CD14-positive monocyte (primary cell): ENCODE data around the gene TBXAS1. TPM values are rescaled to one million over a fixed set of nuclear protein-coding genes. Genes with fewer than 3 reads are reported as not detected.

Source experiments
- DNase-seq, 3 donors: peaks; one replicate each; pipeline ENCODE4 v3.0.0-alpha.2; 2011 to 2022
- H2AFZ ChIP-seq: 2 replicates; pipeline ENCODE4 v1.6.0; 2012; ENCODE audit warnings: mild to moderate bottlenecking, low read depth, low read length, inconsistent platforms; ENCODE audit not compliant: insufficient read depth, poor library complexity, severe bottlenecking
- H3K27ac ChIP-seq, 2 donors: 1 replicate in 1 of 2; 2 replicates in 1 of 2; pipeline ENCODE4 v1.5.1; 2012 to 2013; ENCODE audit warnings: low read length in 2 of 2, control low read depth in 1 of 2, inconsistent platforms in 1 of 2, low read depth in 1 of 2, mild to moderate bottlenecking in 1 of 2
- H3K27me3 ChIP-seq, 2 donors: one replicate each; pipeline versions ENCODE4 v1.6.0 to v1.6.1; 2011 to 2013; ENCODE audit warnings: low read length in 2 of 2; ENCODE audit not compliant: control insufficient read depth in 2 of 2, insufficient read depth in 2 of 2
- H3K36me3 ChIP-seq, 2 donors: replicated peaks in 1 of 2; 1 replicate in 1 of 2; 2 replicates in 1 of 2; pipeline versions ENCODE4 v1.5.1 to v1.6.1; 2012 to 2013; ENCODE audit warnings: low read length in 2 of 2, control low read depth in 1 of 2, inconsistent platforms in 1 of 2, mild to moderate bottlenecking in 1 of 2; ENCODE audit not compliant: insufficient read depth in 2 of 2, control insufficient read depth in 1 of 2
- H3K4me1 ChIP-seq, 2 donors: 1 replicate in 1 of 2; 2 replicates in 1 of 2; pipeline versions ENCODE4 v1.5.1 to v1.6.1; 2012 to 2013; ENCODE audit warnings: low read length in 2 of 2, control low read depth in 1 of 2, inconsistent platforms in 1 of 2, mild to moderate bottlenecking in 1 of 2, moderate library complexity in 1 of 2; ENCODE audit not compliant: insufficient read depth in 2 of 2, control insufficient read depth in 1 of 2
- H3K4me2 ChIP-seq: replicated peaks from 2 replicates; pipeline ENCODE3; 2012; ENCODE audit warnings: low read length, moderate library complexity, mild to moderate bottlenecking; ENCODE audit not compliant: poor library complexity, severe bottlenecking; ENCODE audit errors: extremely low read depth
- H3K4me3 ChIP-seq, 3 experiments: fragments of 200-600 bp in 1 of 3; sonication (generic) in 1 of 3; replicated peaks in 1 of 3; 1 replicate in 2 of 3; 2 replicates in 1 of 3; pipeline ENCODE4 v1.5.1; 2011 to 2013; ENCODE audit warnings: low read length in 3 of 3, mild to moderate bottlenecking in 3 of 3, control low read depth in 2 of 3, low read depth in 2 of 3, inconsistent platforms in 1 of 3, moderate library complexity in 1 of 3
- H3K79me2 ChIP-seq: 2 replicates; pipeline ENCODE4 v1.6.0; 2012; ENCODE audit warnings: mild to moderate bottlenecking, control low read depth, inconsistent platforms, low read length, moderate library complexity; ENCODE audit not compliant: insufficient read depth
- H3K9ac ChIP-seq: 2 replicates; pipeline ENCODE4 v1.6.0; 2017; ENCODE audit warnings: low read length, mild to moderate bottlenecking; ENCODE audit not compliant: insufficient read depth, poor library complexity, severe bottlenecking
- H3K9me3 ChIP-seq, 2 donors: replicated peaks in 1 of 2; 1 replicate in 1 of 2; 2 replicates in 1 of 2; pipeline versions ENCODE4 v1.5.1 to v1.6.1; 2012 to 2013; ENCODE audit warnings: low read length in 2 of 2, control low read depth in 1 of 2; ENCODE audit not compliant: control insufficient read depth in 1 of 2, insufficient read depth in 1 of 2
- H4K20me1 ChIP-seq: 2 replicates; pipeline ENCODE4 v1.6.0; 2012; ENCODE audit warnings: mild to moderate bottlenecking, low read length, control low read depth, moderate library complexity; ENCODE audit not compliant: insufficient read depth
- H3K27ac Mint-ChIP-seq, 7 donors: one replicate each; pipeline ENCODE4 v1.8.0; 2020; ENCODE audit warnings: mild to moderate bottlenecking in 7 of 7, mixed read lengths in 7 of 7, moderate library complexity in 6 of 7, inconsistent platforms in 2 of 7
- H3K27me3 Mint-ChIP-seq, 3 donors: one replicate each; pipeline ENCODE4 v1.8.0; 2021 to 2022; ENCODE audit warnings: low read depth in 3 of 3, mild to moderate bottlenecking in 3 of 3, mixed read lengths in 3 of 3, moderate library complexity in 3 of 3, inconsistent platforms in 1 of 3
- H3K36me3 Mint-ChIP-seq, 2 donors: one replicate each; pipeline ENCODE4 v1.8.0; 2020; ENCODE audit warnings: mixed read lengths in 2 of 2, inconsistent platforms in 1 of 2, mild to moderate bottlenecking in 1 of 2
- H3K4me1 Mint-ChIP-seq: one replicate; pipeline ENCODE4 v1.8.0; 2020; ENCODE audit warnings: mild to moderate bottlenecking, mixed read lengths
- H3K4me3 Mint-ChIP-seq, 2 donors: one replicate each; pipeline ENCODE4 v1.8.0; 2020; ENCODE audit warnings: mild to moderate bottlenecking in 2 of 2, mixed read lengths in 2 of 2, moderate library complexity in 1 of 2
- H3K9me3 Mint-ChIP-seq, 7 donors: one replicate each; pipeline ENCODE4 v1.8.0; 2020 to 2022; ENCODE audit warnings: mixed read lengths in 7 of 7, mild to moderate bottlenecking in 6 of 7, moderate library complexity in 6 of 7, inconsistent platforms in 2 of 7
- WGBS: methylation state at CpG from one replicate; pipeline ENCODE4 v1.1.5; 2013; ENCODE audit warnings: missing lambda C conversion rate; ENCODE audit not compliant: insufficient coverage; 5-methylcytosine and 5-hydroxymethylcytosine counted together
- intact Hi-C, 2 donors: fragments of 100-400 bp; cut with micrococcal nuclease; formaldehyde crosslinking; loops; one replicate each; pipeline versions ENCODE4 v1.15.0 to v1.15.1; 2023
- polyA plus RNA-seq, 3 donors: library from polyadenylated mRNA; depleted of rRNA in 1 of 3; unstranded in 2 of 3; stranded (reverse) in 1 of 3; fragments of 300-500 nt in 2 of 3; fragments of >200 nt in 1 of 3; fragmentation: Illumina TruSeq in 2 of 3; gene quantifications; 1 replicate in 2 of 3; 2 replicates in 1 of 3; pipeline ENCODE4 v1.2.3, GENCODE V29; 2012 to 2021
- TF ChIP-seq, protein P1 (sequence below): fragments of 200-600 bp; IDR thresholded peaks from one replicate; pipeline ENCODE4 v1.8.0; 2022; ENCODE audit warnings: antibody characterized with exemption, mild to moderate bottlenecking

Gene TBXAS1
- polyA plus RNA-seq, 3 donors, result 289 to 335 (median 298) TPM

- Histone ChIP-seq H3K4me1 (peaks cover 24 to 25% of the 10 kb centered on the region in 2 donors), H3K4me3 (peak overlapping the region in 1 of 3 experiments; percentile 10), H3K9ac (no peak overlapping the region), H3K9me3 (no peaks in the 10 kb centered on the region), H3K4me2 (peak overlapping the region; percentile 33), H2AFZ (no peak overlapping the region), H4K20me1 (peaks cover 97% of the 10 kb centered on the region), H3K79me2 (no peaks in the 10 kb centered on the region), H3K27ac (peak overlapping the region in 1 of 2 donors; percentile 11), H3K27me3 (no peaks in the 10 kb centered on the region), H3K36me3 (peaks cover 48 to 94% of the 10 kb centered on the region in 2 donors)
- TF ChIP-seq, protein P1, sequence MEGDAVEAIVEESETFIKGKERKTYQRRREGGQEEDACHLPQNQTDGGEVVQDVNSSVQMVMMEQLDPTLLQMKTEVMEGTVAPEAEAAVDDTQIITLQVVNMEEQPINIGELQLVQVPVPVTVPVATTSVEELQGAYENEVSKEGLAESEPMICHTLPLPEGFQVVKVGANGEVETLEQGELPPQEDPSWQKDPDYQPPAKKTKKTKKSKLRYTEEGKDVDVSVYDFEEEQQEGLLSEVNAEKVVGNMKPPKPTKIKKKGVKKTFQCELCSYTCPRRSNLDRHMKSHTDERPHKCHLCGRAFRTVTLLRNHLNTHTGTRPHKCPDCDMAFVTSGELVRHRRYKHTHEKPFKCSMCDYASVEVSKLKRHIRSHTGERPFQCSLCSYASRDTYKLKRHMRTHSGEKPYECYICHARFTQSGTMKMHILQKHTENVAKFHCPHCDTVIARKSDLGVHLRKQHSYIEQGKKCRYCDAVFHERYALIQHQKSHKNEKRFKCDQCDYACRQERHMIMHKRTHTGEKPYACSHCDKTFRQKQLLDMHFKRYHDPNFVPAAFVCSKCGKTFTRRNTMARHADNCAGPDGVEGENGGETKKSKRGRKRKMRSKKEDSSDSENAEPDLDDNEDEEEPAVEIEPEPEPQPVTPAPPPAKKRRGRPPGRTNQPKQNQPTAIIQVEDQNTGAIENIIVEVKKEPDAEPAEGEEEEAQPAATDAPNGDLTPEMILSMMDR, result no peak
- H3K4me3 Mint-ChIP-seq, result peak overlapping the region; percentile 1 to 58
- no peaks in the 10 kb centered on the region for H3K9me3 Mint-ChIP-seq
- H3K36me3 Mint-ChIP-seq, result peaks cover 86 to 96% of the 10 kb centered on the region in 2 donors
- intact Hi-C loops, result loop anchor here in 1 of 2 donors (5.0 kb wide), 1 partner anchor 290 kb away; no protein-coding TSS in a partner anchor
- H3K27ac Mint-ChIP-seq, result peak overlapping the region; percentile 37 to 86 (median 75)
- peak; percentile 53 to 68 (median 57) for DNase-seq
- 12% methylated on average over 5 of the region's 6 CpGs for WGBS
- peaks cover 0 to 1% (median 0%) of the 10 kb centered on the region in 3 donors for H3K27me3 Mint-ChIP-seq
- peaks cover 43% of the 10 kb centered on the region for H3K4me1 Mint-ChIP-seq
Observed at GRCh38 chr7:139937715-139938114, 108.7 kb downstream of the TBXAS1 start.

GRCh38 chr7:139940866-139941265 lies 111.8 kb downstream of the TBXAS1 start:
- no peaks in the 10 kb centered on the region for H3K27me3 ChIP-seq
- Mint-ChIP-seq H3K27me3 (peaks cover 0 to 1% (median 0%) of the 10 kb centered on the region in 3 donors), H3K27ac (no peak overlapping the region), H3K4me1 (peaks cover 36% of the 10 kb centered on the region), H3K36me3 (peaks cover 92 to 98% of the 10 kb centered on the region in 2 donors), H3K9me3 (peaks cover 10 to 15% (median 14%) of the 10 kb centered on the region in 7 donors), H3K4me3 (no peak overlapping the region)
- TF ChIP-seq, protein P1, result no peak
- peaks cover 97% of the 10 kb centered on the region for H4K20me1 ChIP-seq
- H3K9me3 ChIP-seq, result peaks cover 0 to 12% of the 10 kb centered on the region in 2 donors
- H3K4me1 ChIP-seq, result peaks cover 24 to 25% of the 10 kb centered on the region in 2 donors
- intact Hi-C loops, result no loop called here
- peaks cover 71 to 96% of the 10 kb centered on the region in 2 donors for H3K36me3 ChIP-seq
- WGBS, result no CpG with 5 or more reads among the region's 2 CpGs
- H3K4me3 ChIP-seq, result no peak overlapping the region
- no peak for DNase-seq
- no peak overlapping the region for H3K27ac ChIP-seq
- H2AFZ ChIP-seq, result no peak overlapping the region
- H3K4me2 ChIP-seq, result no peak overlapping the region
- no peaks in the 10 kb centered on the region for H3K79me2 ChIP-seq
- H3K9ac ChIP-seq, result no peak overlapping the region
